HG03460 (cell line): ENCODE results near the gene AGBL1.

Experiments used
- ATAC-seq: cut with Tn5 transposase; IDR thresholded peaks from one replicate; pipeline ENCODE4 v1.9.1; 2021; ENCODE audit not compliant: unreplicated experiment

Gene AGBL1

GRCh38 chr15:86231864-86232721 lies 152.4 kb downstream of the AGBL1 start:
- ATAC-seq: peak; percentile 56

GRCh38 chr15:86235667-86236066 lies 156.0 kb downstream of the AGBL1 start:
- no peak for ATAC-seq

GRCh38 chr15:86236356-86237110 lies 156.9 kb downstream of the AGBL1 start:
- ATAC-seq: no peak

GRCh38 chr15:86237111-86237500 lies 157.4 kb downstream of the AGBL1 start:
- ATAC-seq: no peak

GRCh38 chr15:86247249-86247955 lies 167.7 kb downstream of the AGBL1 start:
- no peak for ATAC-seq

- no peak for ATAC-seq
Measured at GRCh38 chr15:86255247-86255646, 175.6 kb downstream of the AGBL1 start.

- ATAC-seq: no peak
Measured at GRCh38 chr15:86256628-86257027, 177.0 kb downstream of the AGBL1 start.

GRCh38 chr15:86259589-86259988 lies 179.9 kb downstream of the AGBL1 start:
- no peak for ATAC-seq

- no peak for ATAC-seq
Measured at GRCh38 chr15:86263230-86263629, 183.6 kb downstream of the AGBL1 start.

GRCh38 chr15:86266896-86267484 lies 187.3 kb downstream of the AGBL1 start:
- no peak for ATAC-seq

GRCh38 chr15:86267892-86268291 lies 188.2 kb downstream of the AGBL1 start:
- no peak for ATAC-seq

- no peak for ATAC-seq
Measured at GRCh38 chr15:86268558-86268957, 188.9 kb downstream of the AGBL1 start.

GRCh38 chr15:86273309-86273708 lies 193.6 kb downstream of the AGBL1 start:
- ATAC-seq: no peak

GRCh38 chr15:86275361-86275760 lies 195.7 kb downstream of the AGBL1 start:
- ATAC-seq: no peak

- ATAC-seq: no peak
Measured at GRCh38 chr15:86278586-86278985, 198.9 kb downstream of the AGBL1 start.

- ATAC-seq: no peak
Measured at GRCh38 chr15:86284635-86285034, 205.0 kb downstream of the AGBL1 start.

GRCh38 chr15:86295511-86295910 lies 215.8 kb downstream of the AGBL1 start:
- ATAC-seq: no peak

- ATAC-seq: no peak
Measured at GRCh38 chr15:86296769-86297168, 217.1 kb downstream of the AGBL1 start.

- no peak for ATAC-seq
Measured at GRCh38 chr15:86300390-86301125, 220.9 kb downstream of the AGBL1 start.

- ATAC-seq: no peak
Measured at GRCh38 chr15:86311568-86312280, 232.1 kb downstream of the AGBL1 start.
